B cell (primary cell): ENCODE measurements around the gene PTPRN2.

Source experiments
- EZH2 ChIP-seq: IDR thresholded peaks from 2 replicates; pipeline ENCODE4 v1.6.1; 2012; ENCODE audit warnings: borderline replicate concordance, low read depth, mild to moderate bottlenecking, moderate library complexity, low read length; ENCODE audit not compliant: insufficient read depth, poor library complexity, severe bottlenecking
- TF ChIP-seq, protein P1 (sequence below): fragments of 200-600 bp; IDR thresholded peaks from one replicate; pipeline ENCODE4 v1.8.0; 2022; ENCODE audit warnings: antibody characterized with exemption, mild to moderate bottlenecking

DNA sequence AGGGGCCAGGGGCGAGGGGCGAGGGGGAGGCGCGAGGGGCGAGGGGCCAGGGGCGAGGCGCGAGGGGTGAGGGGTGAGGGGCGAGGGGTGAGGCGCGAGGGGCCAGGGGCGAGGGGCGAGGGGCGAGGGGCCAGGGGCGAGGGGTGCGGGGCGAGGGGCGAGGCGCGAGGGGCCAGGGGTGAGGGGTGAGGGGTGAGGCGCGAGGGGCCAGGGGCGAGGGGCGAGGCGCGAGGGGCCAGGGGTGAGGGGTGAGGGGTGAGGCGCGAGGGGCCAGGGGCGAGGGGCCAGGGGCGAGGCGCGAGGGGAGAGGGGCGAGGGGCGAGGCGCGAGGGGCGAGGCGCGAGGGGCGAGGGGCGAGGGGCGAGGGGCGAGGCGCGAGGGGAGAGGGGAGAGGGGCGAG lies 192.3 kb downstream of the PTPRN2 start:
- TF ChIP-seq, protein P1, sequence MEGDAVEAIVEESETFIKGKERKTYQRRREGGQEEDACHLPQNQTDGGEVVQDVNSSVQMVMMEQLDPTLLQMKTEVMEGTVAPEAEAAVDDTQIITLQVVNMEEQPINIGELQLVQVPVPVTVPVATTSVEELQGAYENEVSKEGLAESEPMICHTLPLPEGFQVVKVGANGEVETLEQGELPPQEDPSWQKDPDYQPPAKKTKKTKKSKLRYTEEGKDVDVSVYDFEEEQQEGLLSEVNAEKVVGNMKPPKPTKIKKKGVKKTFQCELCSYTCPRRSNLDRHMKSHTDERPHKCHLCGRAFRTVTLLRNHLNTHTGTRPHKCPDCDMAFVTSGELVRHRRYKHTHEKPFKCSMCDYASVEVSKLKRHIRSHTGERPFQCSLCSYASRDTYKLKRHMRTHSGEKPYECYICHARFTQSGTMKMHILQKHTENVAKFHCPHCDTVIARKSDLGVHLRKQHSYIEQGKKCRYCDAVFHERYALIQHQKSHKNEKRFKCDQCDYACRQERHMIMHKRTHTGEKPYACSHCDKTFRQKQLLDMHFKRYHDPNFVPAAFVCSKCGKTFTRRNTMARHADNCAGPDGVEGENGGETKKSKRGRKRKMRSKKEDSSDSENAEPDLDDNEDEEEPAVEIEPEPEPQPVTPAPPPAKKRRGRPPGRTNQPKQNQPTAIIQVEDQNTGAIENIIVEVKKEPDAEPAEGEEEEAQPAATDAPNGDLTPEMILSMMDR = no peak
- TF ChIP-seq EZH2 = no peak
